ENCODE measurements around the gene URB1.
A peak's percentile ranks its signal among the peaks of the same experiment; 100 is the strongest.

Gene URB1

DNA sequence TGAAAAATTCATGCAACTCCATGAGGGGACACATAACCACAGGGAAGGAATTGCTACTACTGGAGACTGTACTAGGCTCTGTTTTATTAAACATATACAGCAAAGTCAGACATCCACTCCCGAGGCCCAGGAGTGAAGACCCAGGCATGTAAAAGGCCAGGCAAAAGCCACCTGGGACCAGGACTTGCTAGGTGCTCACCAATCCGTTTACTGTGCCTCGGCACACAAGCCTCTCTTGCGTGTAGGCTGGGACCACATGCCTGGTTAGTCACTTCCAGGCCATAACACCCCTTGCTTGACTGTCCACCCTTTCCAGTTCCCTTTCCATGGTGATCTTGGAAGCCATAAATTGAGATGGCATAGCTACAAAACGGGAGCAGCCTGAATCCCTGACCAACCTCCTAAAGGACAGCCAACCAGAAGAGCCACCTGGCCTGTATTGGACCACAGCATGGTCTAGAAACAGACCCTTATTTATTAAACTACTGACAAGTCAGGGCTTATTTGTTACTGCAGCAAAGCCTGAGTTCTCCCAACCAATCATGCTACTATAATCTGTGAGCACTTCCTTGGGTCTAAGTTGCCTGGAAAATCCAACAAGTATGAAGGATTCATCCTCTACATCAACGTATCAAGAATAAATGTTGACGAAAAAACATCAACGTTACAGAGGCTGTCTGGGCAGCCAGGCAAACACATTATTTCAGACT lies 39.7 kb downstream of the URB1 start:
- Histone ChIP-seq H3K4me1 (ENCODE audit: control insufficient read depth in 2 of 2, insufficient read depth in 1 of 2, low read depth in 1 of 2, low read length in 2 of 2) (no peaks in the 10 kb centered on the region), H3K4ac (ENCODE audit: low read length) (no peak overlapping the region), H3K79me1 (ENCODE audit: low read depth, low read length) (peaks cover 3% of the 10 kb centered on the region), H3K9ac (ENCODE audit: low read depth, low read length, poor library complexity) (no peak overlapping the region), H3K4me2 (ENCODE audit: insufficient read depth, low read length, poor library complexity, severe bottlenecking) (no peak overlapping the region), H3K27me3 (ENCODE audit: control insufficient read depth in 3 of 3, insufficient read depth in 3 of 3, low read depth in 1 of 3, low read length in 3 of 3) (no peaks in the 10 kb centered on the region), H3K36me3 (replicated peaks in 1 of 2; ENCODE audit: control insufficient read depth in 2 of 2, insufficient read depth in 2 of 2, low read length in 2 of 2) (peaks cover 59 to 100% of the 10 kb centered on the region in 2 donors), H3K23ac (ENCODE audit: low read depth, low read length, poor library complexity) (no peak overlapping the region), H2AFZ (ENCODE audit: low read length) (no peak overlapping the region), H4K91ac (ENCODE audit: low read depth, low read length, poor library complexity) (no peak overlapping the region), H2BK120ac (ENCODE audit: low read depth, low read length) (no peak overlapping the region), H3K14ac (ENCODE audit: low read length) (no peak overlapping the region), H2BK5ac (ENCODE audit: low read length) (no peak overlapping the region), H3K4me3 (ENCODE audit: low read length in 2 of 2) (no peak overlapping the region), H3K9me3 (replicated peaks in 1 of 2; ENCODE audit: control insufficient read depth in 2 of 2, insufficient read depth in 1 of 2, low read depth in 1 of 2, low read length in 2 of 2) (no peaks in the 10 kb centered on the region), H2AK5ac (ENCODE audit: low read depth, low read length) (no peak overlapping the region), H2BK12ac (ENCODE audit: low read length) (no peak overlapping the region), H3K18ac (ENCODE audit: low read length) (no peak overlapping the region), H3K27ac (replicated peaks; ENCODE audit: low read length) (no peak overlapping the region), H2BK15ac (ENCODE audit: low read length) (no peak overlapping the region), H4K8ac (ENCODE audit: low read depth, low read length) (no peak overlapping the region)
- DNase-seq (ENCODE audit: low spot score), result no peak
- WGBS, 2 donors (ENCODE audit: extremely low coverage in 2 of 2, insufficient read length in 2 of 2, insufficient replicate concordance in 1 of 2), result no CpG with 5 or more reads among the region's 8 CpGs

DNA sequence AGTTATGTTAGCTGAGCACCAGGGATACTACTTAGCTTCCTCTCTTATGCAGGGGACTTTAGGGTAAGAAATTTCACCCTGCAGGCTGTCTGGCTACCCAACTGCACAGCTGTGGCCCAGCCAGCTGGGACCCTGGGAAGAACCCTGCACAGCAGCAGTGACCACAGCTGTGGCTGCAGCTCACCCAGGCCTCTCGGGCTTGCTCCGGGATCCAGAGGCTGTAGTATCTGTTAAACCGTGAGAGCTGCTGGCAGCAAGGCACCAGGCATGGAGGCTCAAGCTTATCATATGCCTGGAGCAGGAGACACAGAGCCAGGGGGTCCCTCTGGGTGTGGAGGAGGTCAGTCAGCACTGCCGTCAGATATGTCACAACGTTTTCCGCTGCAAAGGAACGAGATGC lies 40.3 kb downstream of the URB1 start:
- Histone ChIP-seq H3K36me3 (replicated peaks in 1 of 2; ENCODE audit: control insufficient read depth in 2 of 2, insufficient read depth in 2 of 2, low read length in 2 of 2) (peaks cover 58 to 100% of the 10 kb centered on the region in 2 donors), H2BK5ac (ENCODE audit: low read length) (no peak overlapping the region), H2BK12ac (ENCODE audit: low read length) (no peak overlapping the region), H2AFZ (ENCODE audit: low read length) (no peak overlapping the region), H3K4ac (ENCODE audit: low read length) (no peak overlapping the region), H3K4me3 (ENCODE audit: low read length in 2 of 2) (no peak overlapping the region), H2BK120ac (ENCODE audit: low read depth, low read length) (no peak overlapping the region), H2AK5ac (ENCODE audit: low read depth, low read length) (no peak overlapping the region), H3K9ac (ENCODE audit: low read depth, low read length, poor library complexity) (no peak overlapping the region), H3K79me1 (ENCODE audit: low read depth, low read length) (peaks cover 3% of the 10 kb centered on the region), H3K4me2 (ENCODE audit: insufficient read depth, low read length, poor library complexity, severe bottlenecking) (no peak overlapping the region), H3K27me3 (ENCODE audit: control insufficient read depth in 3 of 3, insufficient read depth in 3 of 3, low read depth in 1 of 3, low read length in 3 of 3) (no peaks in the 10 kb centered on the region), H3K18ac (ENCODE audit: low read length) (no peak overlapping the region), H3K9me3 (replicated peaks in 1 of 2; ENCODE audit: control insufficient read depth in 2 of 2, insufficient read depth in 1 of 2, low read depth in 1 of 2, low read length in 2 of 2) (no peaks in the 10 kb centered on the region), H4K91ac (ENCODE audit: low read depth, low read length, poor library complexity) (no peak overlapping the region), H3K23ac (ENCODE audit: low read depth, low read length, poor library complexity) (no peak overlapping the region), H2BK15ac (ENCODE audit: low read length) (no peak overlapping the region), H3K27ac (replicated peaks; ENCODE audit: low read length) (no peak overlapping the region), H3K14ac (ENCODE audit: low read length) (no peak overlapping the region), H4K8ac (ENCODE audit: low read depth, low read length) (no peak overlapping the region), H3K4me1 (ENCODE audit: control insufficient read depth in 2 of 2, insufficient read depth in 1 of 2, low read depth in 1 of 2, low read length in 2 of 2) (no peaks in the 10 kb centered on the region)
- no peak for DNase-seq (ENCODE audit: low spot score)
- no CpG with 5 or more reads among the region's 7 CpGs for WGBS, 2 donors (ENCODE audit: extremely low coverage in 2 of 2, insufficient read length in 2 of 2, insufficient replicate concordance in 1 of 2)

DNA sequence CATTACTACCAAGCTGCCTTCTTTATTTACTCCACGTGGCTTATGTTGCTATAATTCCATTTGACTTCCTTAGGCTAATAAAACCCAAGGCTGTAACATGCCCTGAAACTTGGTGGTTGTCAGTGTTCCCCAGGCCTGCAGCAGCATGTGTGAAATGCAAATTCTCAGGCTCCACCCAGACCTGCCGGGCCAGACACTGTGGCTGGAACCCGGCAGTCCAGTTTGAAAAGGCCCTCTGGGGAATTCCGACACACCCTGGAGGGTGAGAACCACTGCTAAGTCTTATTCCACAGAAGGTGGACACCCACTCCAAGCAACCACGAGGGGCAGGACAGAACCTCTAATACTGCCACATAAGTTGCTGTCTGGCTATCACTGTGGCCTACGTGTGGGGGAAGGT lies 41.4 kb downstream of the URB1 start:
- Histone ChIP-seq H3K18ac (ENCODE audit: low read length) (no peak overlapping the region), H3K4ac (ENCODE audit: low read length) (no peak overlapping the region), H4K8ac (ENCODE audit: low read depth, low read length) (no peak overlapping the region), H2BK120ac (ENCODE audit: low read depth, low read length) (no peak overlapping the region), H3K9ac (ENCODE audit: low read depth, low read length, poor library complexity) (no peak overlapping the region), H3K9me3 (replicated peaks in 1 of 2; ENCODE audit: control insufficient read depth in 2 of 2, insufficient read depth in 1 of 2, low read depth in 1 of 2, low read length in 2 of 2) (no peaks in the 10 kb centered on the region), H2BK15ac (ENCODE audit: low read length) (no peak overlapping the region), H3K23ac (ENCODE audit: low read depth, low read length, poor library complexity) (no peak overlapping the region), H3K4me3 (ENCODE audit: low read length in 2 of 2) (no peak overlapping the region), H2AK5ac (ENCODE audit: low read depth, low read length) (no peak overlapping the region), H4K91ac (ENCODE audit: low read depth, low read length, poor library complexity) (no peak overlapping the region), H2BK5ac (ENCODE audit: low read length) (no peak overlapping the region), H3K79me1 (ENCODE audit: low read depth, low read length) (peaks cover 3% of the 10 kb centered on the region), H3K36me3 (replicated peaks in 1 of 2; ENCODE audit: control insufficient read depth in 2 of 2, insufficient read depth in 2 of 2, low read length in 2 of 2) (peaks cover 63 to 100% of the 10 kb centered on the region in 2 donors), H3K14ac (ENCODE audit: low read length) (no peak overlapping the region), H3K4me2 (ENCODE audit: insufficient read depth, low read length, poor library complexity, severe bottlenecking) (no peak overlapping the region), H3K4me1 (ENCODE audit: control insufficient read depth in 2 of 2, insufficient read depth in 1 of 2, low read depth in 1 of 2, low read length in 2 of 2) (no peaks in the 10 kb centered on the region), H3K27ac (replicated peaks; ENCODE audit: low read length) (no peak overlapping the region), H2BK12ac (ENCODE audit: low read length) (no peak overlapping the region), H2AFZ (ENCODE audit: low read length) (no peak overlapping the region), H3K27me3 (ENCODE audit: control insufficient read depth in 3 of 3, insufficient read depth in 3 of 3, low read depth in 1 of 3, low read length in 3 of 3) (no peaks in the 10 kb centered on the region)
- WGBS, 2 donors (ENCODE audit: extremely low coverage in 2 of 2, insufficient read length in 2 of 2, insufficient replicate concordance in 1 of 2), result no CpG with 5 or more reads among the region's 6 CpGs
- no peak for DNase-seq (ENCODE audit: low spot score)

- no peak overlapping the region for H3K18ac ChIP-seq (ENCODE audit: low read length)
- peaks cover 60 to 100% of the 10 kb centered on the region in 2 donors for H3K36me3 ChIP-seq (replicated peaks in 1 of 2; ENCODE audit: control insufficient read depth in 2 of 2, insufficient read depth in 2 of 2, low read length in 2 of 2)
Measured at GRCh38 chr21:32350981-32351380, 41.8 kb downstream of the URB1 start.

More at GRCh38 chr21:32350981-32351380, 41.8 kb downstream of the URB1 start:
- H3K4me1 ChIP-seq (ENCODE audit: control insufficient read depth in 2 of 2, insufficient read depth in 1 of 2, low read depth in 1 of 2, low read length in 2 of 2), result no peaks in the 10 kb centered on the region
- H3K4me3 ChIP-seq (ENCODE audit: low read length in 2 of 2), result peak overlapping the region in 1 of 2 donors; percentile 32
- H2BK5ac ChIP-seq (ENCODE audit: low read length), result no peak overlapping the region
- WGBS, 2 donors (ENCODE audit: extremely low coverage in 2 of 2, insufficient read length in 2 of 2, insufficient replicate concordance in 1 of 2), result no CpG with 5 or more reads among the region's 13 CpGs
- H2BK12ac ChIP-seq (ENCODE audit: low read length), result no peak overlapping the region
- H3K27ac ChIP-seq (replicated peaks; ENCODE audit: low read length), result no peak overlapping the region
- H3K9ac ChIP-seq (ENCODE audit: low read depth, low read length, poor library complexity), result no peak overlapping the region
- DNase-seq (ENCODE audit: low spot score), result no peak
- H2BK15ac ChIP-seq (ENCODE audit: low read length), result no peak overlapping the region
- peaks cover 3% of the 10 kb centered on the region for H3K79me1 ChIP-seq (ENCODE audit: low read depth, low read length)
- no peak overlapping the region for H2AFZ ChIP-seq (ENCODE audit: low read length)
- no peaks in the 10 kb centered on the region for H3K9me3 ChIP-seq (replicated peaks in 1 of 2; ENCODE audit: control insufficient read depth in 2 of 2, insufficient read depth in 1 of 2, low read depth in 1 of 2, low read length in 2 of 2)
- H3K27me3 ChIP-seq (ENCODE audit: control insufficient read depth in 3 of 3, insufficient read depth in 3 of 3, low read depth in 1 of 3, low read length in 3 of 3), result no peaks in the 10 kb centered on the region
- no peak overlapping the region for H2AK5ac ChIP-seq (ENCODE audit: low read depth, low read length)
- no peak overlapping the region for H2BK120ac ChIP-seq (ENCODE audit: low read depth, low read length)
- H4K91ac ChIP-seq (ENCODE audit: low read depth, low read length, poor library complexity), result no peak overlapping the region
- H3K23ac ChIP-seq (ENCODE audit: low read depth, low read length, poor library complexity), result no peak overlapping the region
- no peak overlapping the region for H4K8ac ChIP-seq (ENCODE audit: low read depth, low read length)
- no peak overlapping the region for H3K4me2 ChIP-seq (ENCODE audit: insufficient read depth, low read length, poor library complexity, severe bottlenecking)
- no peak overlapping the region for H3K14ac ChIP-seq (ENCODE audit: low read length)
- no peak overlapping the region for H3K4ac ChIP-seq (ENCODE audit: low read length)

All from neuronal stem cell (in vitro differentiated cells).